Suprapubic skin (tissue), 4 donors: ENCODE results near the gene USP15. TPM values are rescaled to one million over a fixed set of nuclear protein-coding genes. Genes with fewer than 3 reads are reported as not detected.

Experiments
- DNase-seq, 2 donors: peaks; one replicate each; pipeline ENCODE4 v3.0.0-alpha.2; 2019; ENCODE audit warnings: low spot score in 2 of 2
- H3K27ac ChIP-seq: fragments of 200-600 bp; sonication (generic); one replicate; pipeline ENCODE4 v1.5.1; 2019
- H3K27me3 ChIP-seq: fragments of 200-600 bp; sonication (generic); one replicate; pipeline ENCODE4 v1.5.1; 2019
- H3K36me3 ChIP-seq: fragments of 200-600 bp; sonication (generic); one replicate; pipeline ENCODE4 v1.5.1; 2019
- H3K4me1 ChIP-seq: fragments of 200-600 bp; sonication (generic); one replicate; pipeline ENCODE4 v1.5.1; 2019
- H3K4me3 ChIP-seq: fragments of 200-600 bp; sonication (generic); one replicate; pipeline ENCODE4 v1.5.1; 2019; ENCODE audit warnings: mild to moderate bottlenecking
- H3K9me3 ChIP-seq: fragments of 200-600 bp; sonication (generic); one replicate; pipeline ENCODE4 v1.5.1; 2019
- EP300 ChIP-seq: sonication (generic); formaldehyde crosslinking; IDR thresholded peaks from one replicate; pipeline ENCODE4 v1.6.1; 2017; ENCODE audit warnings: antibody characterized with exemption
- POLR2A ChIP-seq, 2 donors: fragments of 450-650 bp; IDR thresholded peaks; one replicate each; pipeline ENCODE4 v1.6.1; 2017; ENCODE audit warnings: antibody characterized with exemption in 2 of 2, mild to moderate bottlenecking in 2 of 2, moderate library complexity in 2 of 2
- POLR2AphosphoS5 ChIP-seq, 3 donors: sonication (generic); formaldehyde crosslinking; IDR thresholded peaks; one replicate each; pipeline ENCODE4 v1.6.1; 2017; ENCODE audit warnings: antibody characterized with exemption in 3 of 3
- WGBS: methylation state at CpG from one replicate; pipeline ENCODE4 v1.1.5; 2018; 5-methylcytosine and 5-hydroxymethylcytosine counted together
- total RNA-seq, 4 donors: library from RNA; depleted of rRNA; stranded (reverse); fragments of >200 nt; gene quantifications; one replicate each; pipeline ENCODE4 v1.1.0, GENCODE V29; 2016
- TF ChIP-seq, protein P1 (sequence below), 2 donors: fragments of 200-600 bp in 1 of 2; fragments of 450-650 bp in 1 of 2; sonication (generic) in 1 of 2; IDR thresholded peaks; one replicate each; pipeline ENCODE4 v1.5.1; 2016 to 2019; ENCODE audit warnings: antibody characterized with exemption in 2 of 2, mild to moderate bottlenecking in 1 of 2, moderate library complexity in 1 of 2

USP15 gene
- total RNA-seq, 4 donors from 2014 or later, result 59.1 to 141 (median 80.6) TPM

DNA sequence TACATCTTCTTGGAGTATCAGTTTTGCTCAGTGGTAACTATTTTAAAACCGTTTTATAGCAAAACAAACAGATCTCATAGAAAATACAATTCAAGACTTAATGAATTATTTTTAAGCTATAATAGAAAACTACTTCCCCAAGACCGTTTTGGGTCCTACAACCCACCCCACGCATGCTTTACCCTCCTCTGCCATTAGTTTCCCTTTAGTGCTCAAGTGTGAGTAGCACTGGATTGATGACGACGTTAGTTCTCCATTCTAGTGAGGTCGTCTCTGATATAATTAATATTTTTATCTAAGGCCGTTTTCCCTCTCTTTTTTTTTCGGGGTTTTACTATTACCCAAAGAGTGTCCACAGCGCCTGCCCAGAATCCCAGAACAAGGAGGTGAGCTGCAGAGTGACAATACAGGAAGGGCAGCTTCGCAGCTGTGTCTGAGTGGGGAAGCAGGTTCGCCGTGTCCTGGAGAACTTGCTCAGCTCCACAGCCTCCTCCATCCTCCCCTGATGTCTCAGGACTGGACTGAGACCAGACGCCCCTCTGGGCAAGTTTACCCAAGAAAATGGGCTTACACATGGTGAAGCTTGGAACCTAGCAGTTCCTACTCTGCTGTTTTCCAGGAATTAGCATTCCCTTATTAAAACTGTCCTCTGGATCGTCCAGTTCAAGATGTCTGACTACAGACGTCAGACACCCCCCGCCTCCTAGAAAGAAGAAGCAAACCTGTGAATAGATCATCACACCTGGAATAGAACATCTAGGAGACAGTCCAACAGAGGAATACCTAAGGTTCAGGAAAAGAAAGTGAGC is 174.5 kb downstream of the USP15 start:
- Histone ChIP-seq H3K9me3 (no peaks in the 10 kb centered on the region), H3K4me3 (peak overlapping the region; percentile 45), H3K4me1 (peaks cover 17% of the 10 kb centered on the region), H3K27ac (no peak overlapping the region), H3K27me3 (peaks cover 34% of the 10 kb centered on the region), H3K36me3 (no peaks in the 10 kb centered on the region)
- DNase-seq, result peak in 1 of 2 donors; percentile 57
- TF ChIP-seq POLR2A (IDR thresholded peaks at IDR 0.05) (no peak), POLR2AphosphoS5 (IDR thresholded peaks at IDR 0.05) (no peak), EP300 (no peak)
- TF ChIP-seq, protein P1, sequence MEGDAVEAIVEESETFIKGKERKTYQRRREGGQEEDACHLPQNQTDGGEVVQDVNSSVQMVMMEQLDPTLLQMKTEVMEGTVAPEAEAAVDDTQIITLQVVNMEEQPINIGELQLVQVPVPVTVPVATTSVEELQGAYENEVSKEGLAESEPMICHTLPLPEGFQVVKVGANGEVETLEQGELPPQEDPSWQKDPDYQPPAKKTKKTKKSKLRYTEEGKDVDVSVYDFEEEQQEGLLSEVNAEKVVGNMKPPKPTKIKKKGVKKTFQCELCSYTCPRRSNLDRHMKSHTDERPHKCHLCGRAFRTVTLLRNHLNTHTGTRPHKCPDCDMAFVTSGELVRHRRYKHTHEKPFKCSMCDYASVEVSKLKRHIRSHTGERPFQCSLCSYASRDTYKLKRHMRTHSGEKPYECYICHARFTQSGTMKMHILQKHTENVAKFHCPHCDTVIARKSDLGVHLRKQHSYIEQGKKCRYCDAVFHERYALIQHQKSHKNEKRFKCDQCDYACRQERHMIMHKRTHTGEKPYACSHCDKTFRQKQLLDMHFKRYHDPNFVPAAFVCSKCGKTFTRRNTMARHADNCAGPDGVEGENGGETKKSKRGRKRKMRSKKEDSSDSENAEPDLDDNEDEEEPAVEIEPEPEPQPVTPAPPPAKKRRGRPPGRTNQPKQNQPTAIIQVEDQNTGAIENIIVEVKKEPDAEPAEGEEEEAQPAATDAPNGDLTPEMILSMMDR (IDR thresholded peaks at IDR 0.05), result no peak
- 34% methylated on average over 16 of the region's 16 CpGs for WGBS

DNA sequence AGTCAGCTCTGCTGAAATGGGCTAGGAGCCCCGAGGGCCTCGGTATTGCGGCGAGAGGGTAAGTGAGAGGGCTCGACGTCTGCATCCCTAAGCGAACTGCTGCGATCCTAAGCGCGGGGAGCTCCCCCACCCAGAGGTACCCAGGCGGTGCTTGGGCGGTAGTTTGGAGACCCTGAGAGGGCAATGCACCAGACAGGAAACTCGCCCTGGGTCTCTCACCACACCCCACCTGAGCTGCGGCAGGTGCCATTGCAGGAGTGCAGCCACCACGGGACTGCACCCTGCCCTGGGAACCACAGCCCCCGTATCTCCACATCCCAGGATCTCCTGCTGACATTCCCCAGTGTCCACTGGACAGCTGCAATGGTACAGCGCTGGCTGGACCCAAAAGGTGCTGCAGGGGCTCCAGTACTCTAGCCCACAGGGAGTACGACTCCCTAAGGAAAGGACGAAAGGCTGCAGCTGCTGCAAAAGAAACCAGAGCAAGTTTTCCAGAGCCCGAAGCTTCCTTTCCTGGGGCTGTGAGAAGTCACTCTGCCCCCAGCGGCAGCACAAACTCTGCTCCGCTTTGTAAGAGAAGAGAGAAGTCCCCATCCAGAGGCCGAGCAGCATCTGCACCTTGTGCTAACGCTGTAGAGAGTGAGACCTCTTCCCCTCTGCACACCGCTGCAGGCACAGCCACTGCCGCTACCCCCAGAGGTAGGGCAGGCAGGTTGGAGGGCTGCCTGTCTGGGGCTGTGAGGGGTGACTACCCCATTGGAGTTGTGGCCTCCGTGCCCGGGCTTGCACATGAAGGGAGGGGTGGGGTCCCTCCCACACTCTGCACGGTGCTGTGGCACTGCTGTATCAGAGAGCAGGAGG is 175.3 kb downstream of the USP15 start:
- no peaks in the 10 kb centered on the region for H3K36me3 ChIP-seq
- peak overlapping the region; percentile 45 for H3K4me3 ChIP-seq
- DNase-seq, result peak in 1 of 2 donors; percentile 60
- H3K4me1 ChIP-seq, result peaks cover 17% of the 10 kb centered on the region
- no peak for TF ChIP-seq POLR2AphosphoS5 (IDR thresholded peaks at IDR 0.05)
- TF ChIP-seq, protein P1 (IDR thresholded peaks at IDR 0.05), result peak in 1 of 2 donors; percentile 25
- no peak overlapping the region for H3K27ac ChIP-seq
- no peaks in the 10 kb centered on the region for H3K9me3 ChIP-seq
- H3K27me3 ChIP-seq, result peaks cover 28% of the 10 kb centered on the region
- 2% methylated on average over 19 of the region's 29 CpGs for WGBS

GRCh38 chr12:62436164-62436503 is 175.9 kb downstream of the USP15 start:
- no peak overlapping the region for H3K4me3 ChIP-seq
- H3K4me1 ChIP-seq, result peaks cover 17% of the 10 kb centered on the region
- H3K27ac ChIP-seq, result no peak overlapping the region
- peak in 1 of 2 donors; percentile 55 for DNase-seq
- 87% methylated on average over 4 of the region's 12 CpGs for WGBS
- H3K36me3 ChIP-seq, result no peaks in the 10 kb centered on the region
- H3K9me3 ChIP-seq, result no peaks in the 10 kb centered on the region
- peaks cover 25% of the 10 kb centered on the region for H3K27me3 ChIP-seq
- TF ChIP-seq POLR2A (IDR thresholded peaks at IDR 0.05), result no peak

GRCh38 chr12:62438098-62438692 is 178.0 kb downstream of the USP15 start:
- H3K27me3 ChIP-seq, result peaks cover 17% of the 10 kb centered on the region
- no peak overlapping the region for H3K27ac ChIP-seq
- H3K36me3 ChIP-seq, result no peaks in the 10 kb centered on the region
- no peaks in the 10 kb centered on the region for H3K9me3 ChIP-seq
- no peak for DNase-seq
- TF ChIP-seq, protein P1 (IDR thresholded peaks at IDR 0.05), result peak; percentile 48 to 49
- TF ChIP-seq EP300 (no peak), POLR2AphosphoS5 (IDR thresholded peaks at IDR 0.05) (no peak), POLR2A (IDR thresholded peaks at IDR 0.05) (no peak)
- H3K4me3 ChIP-seq, result no peak overlapping the region
- peaks cover 17% of the 10 kb centered on the region for H3K4me1 ChIP-seq
- 14% methylated on average over 6 of the region's 6 CpGs for WGBS

DNA sequence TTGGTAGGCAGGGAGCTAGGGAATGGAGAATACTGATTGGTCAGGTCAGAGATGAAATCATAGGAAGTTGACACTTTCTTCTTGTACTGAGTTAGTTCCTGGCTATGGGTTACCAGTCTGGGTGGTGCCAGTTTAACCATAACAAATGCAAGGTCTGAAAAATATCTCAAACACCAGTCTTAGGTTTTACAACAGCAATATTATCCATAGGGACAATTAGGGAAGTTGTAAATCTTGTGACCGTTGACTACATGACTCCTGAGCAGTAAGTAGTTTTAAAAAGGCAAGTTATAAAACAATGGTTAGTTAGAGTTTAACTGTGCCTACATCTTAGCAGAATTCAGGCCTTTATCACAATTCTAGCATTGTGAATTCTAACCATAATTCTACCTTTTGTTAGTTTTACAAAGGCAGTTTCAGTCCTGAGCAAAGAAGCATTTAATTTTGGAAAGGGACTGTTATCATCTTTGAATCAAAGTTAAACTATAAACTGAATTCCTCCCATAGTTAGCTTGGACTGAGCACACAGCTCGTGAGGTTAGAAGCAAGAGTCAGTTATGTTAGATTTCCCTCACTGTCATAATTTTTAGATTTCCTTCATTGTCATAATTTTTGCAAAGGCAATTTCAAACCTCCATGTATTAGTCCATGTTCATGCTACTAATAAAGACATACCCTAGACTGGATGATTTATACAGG is 186.7 kb downstream of the USP15 start:
- Histone ChIP-seq H3K27me3 (no peaks in the 10 kb centered on the region), H3K4me1 (no peaks in the 10 kb centered on the region), H3K4me3 (no peak overlapping the region), H3K9me3 (no peaks in the 10 kb centered on the region), H3K27ac (no peak overlapping the region), H3K36me3 (no peaks in the 10 kb centered on the region)
- 48% methylated on average over 2 of the region's 2 CpGs for WGBS
- no peak for TF ChIP-seq POLR2AphosphoS5 (IDR thresholded peaks at IDR 0.05)
- TF ChIP-seq, protein P1 (IDR thresholded peaks at IDR 0.05), result no peak
- TF ChIP-seq EP300, result no peak
- no peak for TF ChIP-seq POLR2A (IDR thresholded peaks at IDR 0.05)
- DNase-seq, result no peak
